GM21360 (cell line): ENCODE results near the gene ARHGEF6.
A peak's percentile ranks its signal among the peaks of the same experiment; 100 is the strongest.
"Not testable (repeated sequence)": the region's sequence is repeated elsewhere in the genome, so short reads cannot be mapped to it uniquely, and the experiment has no call there.

Experiments used
- ATAC-seq: cut with Tn5 transposase; IDR thresholded peaks from one replicate; pipeline ENCODE4 v1.9.1; 2021; ENCODE audit warnings: mild to moderate bottlenecking, moderate library complexity; ENCODE audit not compliant: unreplicated experiment

The ARHGEF6 gene

GRCh38 chrX:136783159-136783558 is 2.4 kb upstream of the ARHGEF6 start:
- ATAC-seq: no peak

- no peak for ATAC-seq
Observed at GRCh38 chrX:136781180-136781797, 557 bp upstream of the ARHGEF6 start.

GRCh38 chrX:136780241-136780640 is 491 bp downstream of the ARHGEF6 start:
- peak; percentile 39 for ATAC-seq

GRCh38 chrX:136779346-136779781 is 1.4 kb downstream of the ARHGEF6 start:
- no peak for ATAC-seq

- ATAC-seq: no peak
Observed at GRCh38 chrX:136778916-136779315, 1.8 kb downstream of the ARHGEF6 start.

GRCh38 chrX:136778020-136778419 is 2.7 kb downstream of the ARHGEF6 start:
- no peak for ATAC-seq

GRCh38 chrX:136773648-136774047 is 7.1 kb downstream of the ARHGEF6 start:
- ATAC-seq: no peak

GRCh38 chrX:136771869-136772268 is 8.9 kb downstream of the ARHGEF6 start:
- not testable (repeated sequence) for ATAC-seq

GRCh38 chrX:136768469-136769084 is 12.2 kb downstream of the ARHGEF6 start:
- peak; percentile 48 for ATAC-seq

- ATAC-seq: peak; percentile 67
Observed at GRCh38 chrX:136767104-136767941, 13.4 kb downstream of the ARHGEF6 start.

- no peak for ATAC-seq
Observed at GRCh38 chrX:136766785-136767103, 14.0 kb downstream of the ARHGEF6 start.

- no peak for ATAC-seq
Observed at GRCh38 chrX:136765821-136766356, 14.8 kb downstream of the ARHGEF6 start.

- ATAC-seq: no peak
Observed at GRCh38 chrX:136764206-136764605, 16.5 kb downstream of the ARHGEF6 start.

- ATAC-seq: no peak
Observed at GRCh38 chrX:136762820-136763452, 17.8 kb downstream of the ARHGEF6 start.

- ATAC-seq: no peak
Observed at GRCh38 chrX:136761421-136761820, 19.3 kb downstream of the ARHGEF6 start.

- no peak for ATAC-seq
Observed at GRCh38 chrX:136759968-136760367, 20.8 kb downstream of the ARHGEF6 start.

GRCh38 chrX:136755411-136755810 is 25.3 kb downstream of the ARHGEF6 start:
- ATAC-seq: no peak

- no peak for ATAC-seq
Observed at GRCh38 chrX:136754651-136755050, 26.1 kb downstream of the ARHGEF6 start.

GRCh38 chrX:136752796-136753195 is 27.9 kb downstream of the ARHGEF6 start:
- ATAC-seq: no peak

- no peak for ATAC-seq
Observed at GRCh38 chrX:136752346-136752745, 28.4 kb downstream of the ARHGEF6 start.

GRCh38 chrX:136750364-136750763 is 30.4 kb downstream of the ARHGEF6 start:
- no peak for ATAC-seq
